NCI-H146 treated with DMSO at 0.1 percent for 48 hours (cell line): ENCODE results near the gene CUBN.

ENCODE experiments used
- DNase-seq: peaks from one replicate; lab custom pipeline; 2025; ENCODE audit not compliant: unreplicated experiment; lab: John Stamatoyannopoulos, UW

CUBN gene

DNA sequence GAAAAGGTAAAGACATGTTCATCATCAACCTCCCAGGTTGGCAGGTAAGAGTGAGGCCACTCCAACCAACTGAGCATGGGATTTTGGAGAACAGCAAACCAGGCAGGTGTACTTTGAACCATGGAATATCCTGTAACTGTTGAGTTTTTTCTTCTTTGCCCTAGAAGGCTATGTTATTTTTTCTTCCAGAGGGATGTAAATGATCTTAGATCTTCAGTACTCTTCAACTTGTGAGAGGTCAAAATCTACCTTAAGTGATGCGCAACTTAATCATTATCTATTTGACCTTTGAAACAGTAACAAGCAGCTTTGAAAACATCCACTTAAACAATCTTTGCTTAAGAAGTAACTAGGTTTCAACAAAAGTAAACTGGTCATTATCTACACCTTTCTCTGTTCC, at the start of gene CUBN:
Gene CUBN, minus strand, starts transcription at position 71 of the 400 bp plus-strand sequence. Its CDS starts 46 bp downstream, at position 25.
- DNase-seq = no peak

- DNase-seq = no peak
Observed at GRCh38 chr10:17179002-17179401, 49.4 kb upstream of the CUBN start.

- DNase-seq = no peak
Observed at GRCh38 chr10:17178006-17178405, 48.4 kb upstream of the CUBN start.

GRCh38 chr10:17177014-17177413, 47.4 kb upstream of the CUBN start:
- no peak for DNase-seq

DNA sequence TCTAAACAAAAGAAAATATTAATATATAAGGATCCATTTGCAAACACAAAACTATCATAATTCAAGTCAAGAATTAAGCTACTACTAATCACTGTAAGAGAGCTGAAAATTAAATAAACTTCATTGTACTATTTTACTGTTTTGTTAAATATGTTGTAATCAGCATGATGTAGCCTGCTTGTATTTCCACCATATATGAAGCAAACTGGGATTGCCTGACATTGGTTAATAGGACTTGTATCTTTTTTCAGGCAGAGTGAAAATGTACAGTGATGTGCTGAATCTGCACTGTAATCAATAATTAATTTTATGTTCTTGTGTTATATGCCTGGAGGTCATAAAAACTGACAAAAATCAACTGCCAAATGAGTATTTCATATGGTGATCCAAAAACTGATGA, 46.5 kb upstream of the CUBN start:
- no peak for DNase-seq

- DNase-seq = no peak
Observed at GRCh38 chr10:17175551-17175950, 45.9 kb upstream of the CUBN start.

DNA sequence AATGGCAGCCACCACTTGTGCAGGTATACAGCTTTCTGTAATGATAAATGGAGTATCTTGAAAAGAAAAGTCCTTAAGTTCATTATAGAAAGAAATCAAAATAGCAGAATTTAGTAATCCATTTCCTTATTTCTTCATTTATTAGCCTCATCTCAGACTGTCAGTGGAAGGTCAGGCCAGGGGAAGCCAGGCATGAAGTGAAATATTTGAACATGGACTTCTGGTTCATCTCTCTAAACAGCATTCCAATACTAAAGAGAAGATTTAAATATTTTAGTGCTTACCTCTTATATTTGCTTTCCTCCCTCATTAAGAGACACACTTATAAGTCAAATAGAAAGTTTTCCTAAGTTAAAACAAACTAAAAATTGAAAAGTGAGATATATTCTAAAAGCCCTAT, 45.0 kb upstream of the CUBN start:
- no peak for DNase-seq

DNA sequence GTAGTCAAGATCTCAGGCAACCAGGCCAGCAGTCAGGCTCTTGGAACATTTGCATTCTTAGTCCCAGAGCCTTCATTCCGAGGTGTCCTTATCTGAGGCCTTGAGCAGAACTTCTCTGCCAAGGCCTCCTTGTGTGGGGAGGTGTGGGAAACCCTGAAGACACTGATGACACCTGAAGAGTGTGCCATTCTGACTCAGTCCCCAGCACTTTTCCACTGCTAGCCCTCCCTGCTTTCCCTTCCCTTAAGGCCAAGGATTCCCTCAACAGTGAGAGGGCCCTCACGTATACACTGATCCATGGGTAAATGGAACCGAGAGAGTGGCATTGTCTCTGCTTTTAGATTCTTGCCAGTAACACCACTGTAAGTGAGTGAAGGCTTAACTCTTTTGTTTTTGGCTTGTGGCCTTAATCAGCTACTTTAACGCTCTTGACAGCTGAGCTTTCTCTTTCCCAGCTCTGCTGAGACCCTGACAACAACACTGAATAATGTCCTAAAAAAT, 41.6 kb upstream of the CUBN start:
- no peak for DNase-seq

DNA sequence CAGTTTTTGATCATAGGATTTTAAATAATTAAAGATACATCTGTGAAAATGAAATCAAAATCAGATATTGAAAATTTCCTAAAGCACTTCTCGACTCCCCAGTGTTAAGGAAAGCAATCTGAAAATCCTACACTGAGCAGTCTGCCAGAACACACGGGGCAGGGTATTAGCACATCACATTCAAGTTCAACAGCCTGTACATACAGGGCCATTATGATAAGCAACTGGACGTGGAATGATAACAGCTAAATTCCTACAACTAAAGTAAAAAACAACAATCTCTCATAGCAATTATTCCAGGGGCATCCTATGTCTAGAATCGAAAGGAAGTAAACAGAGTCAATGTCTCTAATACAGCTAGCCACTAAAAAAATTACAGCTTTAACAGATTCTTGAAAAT, 40.2 kb upstream of the CUBN start:
- no peak for DNase-seq

- no peak for DNase-seq
Observed at GRCh38 chr10:17166699-17167098, 37.1 kb upstream of the CUBN start.

DNA sequence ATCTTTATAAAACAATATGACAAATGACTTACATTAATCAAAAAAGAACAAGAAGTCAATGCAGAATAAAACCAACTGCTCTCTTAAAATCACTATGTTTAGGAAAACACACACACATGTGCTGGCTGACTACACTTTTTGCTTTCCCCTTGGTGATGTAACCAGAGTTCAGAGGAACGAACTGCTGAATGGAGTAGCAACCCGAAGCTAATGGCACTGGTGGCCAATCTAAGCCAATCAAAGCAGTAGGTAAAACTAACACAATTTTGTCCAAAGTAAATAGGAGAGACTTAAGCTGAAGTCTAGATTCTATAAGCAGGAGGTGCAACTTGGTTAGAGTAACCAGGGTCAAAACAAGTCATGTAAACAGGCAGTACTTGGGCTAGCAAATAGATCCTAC, 33.2 kb upstream of the CUBN start:
- DNase-seq = no peak

DNA sequence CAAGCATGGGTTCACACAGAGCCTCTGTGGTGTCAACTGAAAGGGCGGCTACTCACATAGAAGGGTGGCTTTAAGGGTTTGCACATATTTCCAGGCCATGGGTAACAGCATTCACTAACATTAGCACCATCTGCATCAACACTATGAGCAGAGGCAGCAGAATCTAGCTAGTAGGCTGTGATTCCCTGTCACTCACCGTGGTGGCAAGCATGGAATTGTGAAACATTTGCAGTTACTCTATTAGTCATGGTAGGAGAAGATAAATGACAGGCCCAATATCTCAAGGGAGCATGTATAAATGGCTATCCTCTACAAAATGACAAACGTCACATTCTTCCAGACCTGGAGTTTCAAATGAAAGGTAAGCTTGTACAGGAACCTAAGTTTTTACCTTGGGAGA, 32.2 kb upstream of the CUBN start:
- DNase-seq = no peak

GRCh38 chr10:17157024-17157423, 27.4 kb upstream of the CUBN start:
- no peak for DNase-seq

DNA sequence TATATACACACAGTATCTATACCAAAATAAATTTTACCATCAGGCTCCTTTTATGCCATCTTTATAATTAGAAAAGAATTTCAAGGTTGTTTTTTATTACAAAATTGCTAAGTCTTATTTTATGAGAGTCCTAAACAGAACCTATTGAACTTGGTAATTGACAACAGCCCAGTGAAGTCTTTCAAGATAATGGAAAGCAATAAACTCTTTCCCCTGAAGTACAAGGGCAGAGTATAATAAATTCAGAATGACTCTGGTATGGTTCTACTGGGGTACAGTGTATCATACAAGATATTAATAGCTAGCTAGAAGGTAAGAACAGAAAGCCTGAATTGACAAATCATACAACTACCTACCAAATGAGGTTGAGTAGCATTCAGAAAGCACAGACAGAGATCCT, 26.2 kb upstream of the CUBN start:
- no peak for DNase-seq

GRCh38 chr10:17154116-17154515, 24.5 kb upstream of the CUBN start:
- DNase-seq = no peak

DNA sequence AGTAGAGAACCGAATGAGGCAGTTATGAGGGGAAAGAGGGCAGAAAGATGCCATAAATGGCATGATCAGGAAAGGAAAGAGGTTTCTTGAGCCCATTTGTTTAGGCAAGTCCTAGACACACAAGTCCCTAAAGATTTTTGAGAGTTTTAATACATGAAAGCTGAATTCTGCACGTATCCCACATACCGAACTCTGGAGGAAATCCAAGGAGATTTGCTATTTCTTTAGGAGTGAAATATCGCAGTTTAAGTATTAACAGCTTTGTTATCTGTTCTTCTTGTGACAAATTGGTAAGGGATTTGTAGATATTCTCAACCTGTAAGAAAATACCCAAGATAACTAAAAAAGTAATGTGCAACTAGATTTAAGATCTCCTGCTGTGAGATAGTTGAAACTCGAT, 23.7 kb upstream of the CUBN start:
- no peak for DNase-seq

DNA sequence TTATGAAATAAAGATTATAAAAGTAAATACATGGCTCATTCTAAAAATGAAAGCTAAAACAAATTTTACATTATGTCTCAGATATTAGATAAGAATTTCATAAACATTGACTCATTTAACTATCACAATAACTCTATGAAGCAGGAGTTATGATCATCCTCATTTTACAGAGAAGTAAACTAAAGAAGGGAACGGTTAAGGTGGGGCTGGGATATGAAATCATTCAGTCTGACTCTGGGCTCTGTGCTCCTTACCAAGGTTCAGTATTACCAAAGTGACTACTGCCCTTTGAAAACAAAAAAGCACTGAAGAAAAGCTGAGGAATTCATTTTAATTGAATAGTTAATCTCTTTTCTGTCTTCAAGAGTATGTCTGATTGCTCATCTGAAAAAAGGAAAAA, 22.1 kb upstream of the CUBN start:
- no peak for DNase-seq

GRCh38 chr10:17147884-17148489, 18.4 kb upstream of the CUBN start:
- DNase-seq = no peak

GRCh38 chr10:17146892-17147291, 17.3 kb upstream of the CUBN start:
- DNase-seq = no peak

DNA sequence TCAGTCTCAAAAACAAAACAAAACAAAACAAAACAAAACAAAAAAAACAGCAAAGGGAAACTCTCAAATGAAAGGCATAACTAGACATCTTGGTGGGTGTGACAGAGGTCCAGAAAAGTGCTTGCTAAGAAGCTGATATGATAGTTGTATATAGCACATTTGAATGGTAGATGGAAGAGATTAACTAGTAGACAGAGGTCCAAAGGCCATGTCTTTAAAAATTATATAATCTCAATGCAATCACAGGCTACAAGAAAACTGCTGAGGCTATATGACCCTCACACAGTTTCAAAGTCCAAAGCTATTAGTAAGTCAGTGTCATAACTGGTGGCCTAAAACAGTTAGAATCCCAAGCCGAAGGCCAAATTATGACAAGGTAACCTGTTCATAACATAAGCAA, 15.6 kb upstream of the CUBN start:
- DNase-seq = no peak

DNA sequence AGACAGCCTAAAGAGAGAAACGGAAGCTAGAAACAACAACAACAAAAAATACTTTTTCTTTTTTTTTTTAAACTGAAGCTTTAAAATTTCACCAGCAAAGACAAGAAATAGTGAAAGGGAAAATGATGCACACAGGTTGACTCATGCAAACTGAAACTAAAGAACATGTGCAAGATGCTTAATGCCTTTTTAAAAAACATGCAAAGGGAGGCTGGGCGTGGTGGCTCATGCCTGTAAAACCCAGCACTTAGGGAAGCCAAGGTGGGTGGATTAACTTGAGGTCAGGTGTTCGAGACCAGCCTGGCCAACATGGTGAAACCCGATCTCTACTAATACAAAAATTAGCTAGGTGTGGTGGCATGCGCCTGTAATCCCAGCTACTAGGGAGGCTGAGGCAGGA, 15.1 kb upstream of the CUBN start:
- DNase-seq = no peak

GRCh38 chr10:17144032-17144431, 14.4 kb upstream of the CUBN start:
- DNase-seq = peak; percentile 3

DNA sequence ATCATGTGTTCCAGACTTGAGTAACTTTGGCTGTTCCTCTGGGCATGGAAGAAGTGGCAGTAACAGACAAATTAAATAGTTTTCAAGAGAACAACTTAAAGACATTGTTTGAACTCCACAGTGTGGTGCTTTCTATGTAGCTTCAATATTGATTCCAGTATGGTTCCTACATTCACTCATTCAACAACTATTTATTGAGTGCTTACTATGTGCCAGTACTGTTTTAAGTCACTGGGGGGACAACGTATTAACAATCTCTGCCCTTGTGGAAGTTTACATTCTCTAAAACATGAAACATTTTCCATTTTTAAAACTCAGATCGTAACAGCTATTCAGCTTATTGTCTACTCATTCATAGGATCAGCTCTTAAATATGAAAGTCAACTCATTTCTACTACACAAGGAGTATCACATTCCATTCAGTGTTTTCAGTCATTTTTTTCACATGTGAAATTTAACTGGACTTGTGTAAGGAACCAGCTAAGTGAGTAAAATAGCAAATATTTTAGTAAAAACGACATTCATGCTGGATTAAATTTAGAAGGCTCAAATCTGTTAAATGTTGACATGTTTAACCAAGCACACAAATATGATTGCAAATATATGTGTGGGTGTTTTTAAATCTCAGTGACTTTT, 13.6 kb upstream of the CUBN start:
- no peak for DNase-seq
